ENCODE measurements around the gene HERC3.

The HERC3 gene

DNA sequence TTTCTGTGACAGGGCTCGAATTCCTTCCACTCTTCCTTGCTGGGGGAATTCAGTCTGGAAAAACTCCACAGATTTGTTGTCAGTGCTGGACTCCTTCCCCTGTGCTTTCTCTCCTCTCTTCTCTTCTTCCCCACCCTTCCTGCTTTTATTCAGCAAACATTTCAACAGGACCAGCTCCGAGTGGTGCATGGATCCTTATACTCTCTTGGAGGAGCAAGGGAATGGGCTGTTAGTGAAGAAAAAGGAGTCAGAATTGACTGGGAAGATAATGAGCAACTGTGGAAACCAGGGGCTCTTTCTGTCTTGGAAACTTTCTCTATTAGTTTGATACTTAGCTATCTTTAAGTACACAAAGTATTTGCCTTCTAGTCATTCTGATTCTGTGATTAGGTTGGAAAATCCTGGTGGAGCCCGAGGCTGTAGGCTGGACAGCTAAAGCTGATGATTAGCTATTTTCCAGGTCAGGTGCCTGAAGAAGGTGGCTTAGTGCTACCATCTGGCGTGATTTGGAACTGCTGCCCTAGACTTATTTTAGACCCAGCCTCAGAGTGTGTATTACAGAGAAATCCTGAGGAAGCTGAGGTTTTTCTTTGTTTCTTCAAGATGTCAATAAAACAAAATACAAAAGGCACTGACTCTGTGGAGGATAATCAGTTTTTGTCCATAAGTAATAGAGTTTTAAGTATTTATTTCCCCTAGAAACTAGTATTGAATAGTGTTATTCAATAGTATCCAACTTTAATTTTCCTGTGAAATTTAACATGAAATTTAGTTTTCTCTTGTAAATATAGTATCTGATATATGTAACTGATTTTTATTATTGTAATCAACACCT lies 67.0 kb downstream of the HERC3 start:
- TF ChIP-seq GABPA (IDR thresholded peaks at IDR 0.05; ENCODE audit: low read depth) (no peak), POLR2AphosphoS5 (IDR thresholded peaks at IDR 0.05; ENCODE audit: low read depth) (no peak)
- TF ChIP-seq, protein P1, sequence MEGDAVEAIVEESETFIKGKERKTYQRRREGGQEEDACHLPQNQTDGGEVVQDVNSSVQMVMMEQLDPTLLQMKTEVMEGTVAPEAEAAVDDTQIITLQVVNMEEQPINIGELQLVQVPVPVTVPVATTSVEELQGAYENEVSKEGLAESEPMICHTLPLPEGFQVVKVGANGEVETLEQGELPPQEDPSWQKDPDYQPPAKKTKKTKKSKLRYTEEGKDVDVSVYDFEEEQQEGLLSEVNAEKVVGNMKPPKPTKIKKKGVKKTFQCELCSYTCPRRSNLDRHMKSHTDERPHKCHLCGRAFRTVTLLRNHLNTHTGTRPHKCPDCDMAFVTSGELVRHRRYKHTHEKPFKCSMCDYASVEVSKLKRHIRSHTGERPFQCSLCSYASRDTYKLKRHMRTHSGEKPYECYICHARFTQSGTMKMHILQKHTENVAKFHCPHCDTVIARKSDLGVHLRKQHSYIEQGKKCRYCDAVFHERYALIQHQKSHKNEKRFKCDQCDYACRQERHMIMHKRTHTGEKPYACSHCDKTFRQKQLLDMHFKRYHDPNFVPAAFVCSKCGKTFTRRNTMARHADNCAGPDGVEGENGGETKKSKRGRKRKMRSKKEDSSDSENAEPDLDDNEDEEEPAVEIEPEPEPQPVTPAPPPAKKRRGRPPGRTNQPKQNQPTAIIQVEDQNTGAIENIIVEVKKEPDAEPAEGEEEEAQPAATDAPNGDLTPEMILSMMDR (IDR thresholded peaks at IDR 0.05; ENCODE audit: insufficient read depth, low read length): peak; percentile 37
- DNase-seq (ENCODE audit: low read depth in 1 of 2, low spot score in 1 of 2): peak in 1 of 2 experiments; percentile 12
- Histone ChIP-seq H3K27ac (replicated peaks) (no peak overlapping the region), H3K27me3 (ENCODE audit: insufficient read depth, poor library complexity, severe bottlenecking) (no peaks in the 10 kb centered on the region), H3K4me3 (replicated peaks; ENCODE audit: insufficient read depth, low read length) (no peak overlapping the region)

DNA sequence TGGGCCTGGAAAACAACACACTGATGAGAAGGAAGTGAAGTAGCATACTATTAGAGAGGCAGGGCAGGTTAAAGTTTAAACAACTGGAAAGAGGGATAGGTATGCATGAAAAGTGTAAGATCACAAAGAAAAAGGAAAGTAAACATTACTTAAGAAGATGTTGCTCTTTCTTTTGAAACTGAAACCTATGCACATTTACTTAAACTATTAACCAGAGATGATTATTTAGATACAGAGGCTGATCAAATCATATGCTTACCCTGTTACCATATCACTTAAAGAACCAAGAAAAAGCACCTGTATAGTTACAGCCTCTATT lies 67.6 kb downstream of the HERC3 start:
- TF ChIP-seq GABPA (IDR thresholded peaks at IDR 0.05; ENCODE audit: low read depth) (no peak), POLR2AphosphoS5 (IDR thresholded peaks at IDR 0.05; ENCODE audit: low read depth) (no peak), SPI1 (IDR thresholded peaks at IDR 0.05; ENCODE audit: borderline replicate concordance, low read depth) (no peak)
- TF ChIP-seq, protein P1 (IDR thresholded peaks at IDR 0.05; ENCODE audit: insufficient read depth, low read length): no peak
- TF ChIP-seq, protein P2, sequence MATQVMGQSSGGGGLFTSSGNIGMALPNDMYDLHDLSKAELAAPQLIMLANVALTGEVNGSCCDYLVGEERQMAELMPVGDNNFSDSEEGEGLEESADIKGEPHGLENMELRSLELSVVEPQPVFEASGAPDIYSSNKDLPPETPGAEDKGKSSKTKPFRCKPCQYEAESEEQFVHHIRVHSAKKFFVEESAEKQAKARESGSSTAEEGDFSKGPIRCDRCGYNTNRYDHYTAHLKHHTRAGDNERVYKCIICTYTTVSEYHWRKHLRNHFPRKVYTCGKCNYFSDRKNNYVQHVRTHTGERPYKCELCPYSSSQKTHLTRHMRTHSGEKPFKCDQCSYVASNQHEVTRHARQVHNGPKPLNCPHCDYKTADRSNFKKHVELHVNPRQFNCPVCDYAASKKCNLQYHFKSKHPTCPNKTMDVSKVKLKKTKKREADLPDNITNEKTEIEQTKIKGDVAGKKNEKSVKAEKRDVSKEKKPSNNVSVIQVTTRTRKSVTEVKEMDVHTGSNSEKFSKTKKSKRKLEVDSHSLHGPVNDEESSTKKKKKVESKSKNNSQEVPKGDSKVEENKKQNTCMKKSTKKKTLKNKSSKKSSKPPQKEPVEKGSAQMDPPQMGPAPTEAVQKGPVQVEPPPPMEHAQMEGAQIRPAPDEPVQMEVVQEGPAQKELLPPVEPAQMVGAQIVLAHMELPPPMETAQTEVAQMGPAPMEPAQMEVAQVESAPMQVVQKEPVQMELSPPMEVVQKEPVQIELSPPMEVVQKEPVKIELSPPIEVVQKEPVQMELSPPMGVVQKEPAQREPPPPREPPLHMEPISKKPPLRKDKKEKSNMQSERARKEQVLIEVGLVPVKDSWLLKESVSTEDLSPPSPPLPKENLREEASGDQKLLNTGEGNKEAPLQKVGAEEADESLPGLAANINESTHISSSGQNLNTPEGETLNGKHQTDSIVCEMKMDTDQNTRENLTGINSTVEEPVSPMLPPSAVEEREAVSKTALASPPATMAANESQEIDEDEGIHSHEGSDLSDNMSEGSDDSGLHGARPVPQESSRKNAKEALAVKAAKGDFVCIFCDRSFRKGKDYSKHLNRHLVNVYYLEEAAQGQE (IDR thresholded peaks at IDR 0.05; ENCODE audit: insufficient replicate concordance, low read depth): no peak

DNA sequence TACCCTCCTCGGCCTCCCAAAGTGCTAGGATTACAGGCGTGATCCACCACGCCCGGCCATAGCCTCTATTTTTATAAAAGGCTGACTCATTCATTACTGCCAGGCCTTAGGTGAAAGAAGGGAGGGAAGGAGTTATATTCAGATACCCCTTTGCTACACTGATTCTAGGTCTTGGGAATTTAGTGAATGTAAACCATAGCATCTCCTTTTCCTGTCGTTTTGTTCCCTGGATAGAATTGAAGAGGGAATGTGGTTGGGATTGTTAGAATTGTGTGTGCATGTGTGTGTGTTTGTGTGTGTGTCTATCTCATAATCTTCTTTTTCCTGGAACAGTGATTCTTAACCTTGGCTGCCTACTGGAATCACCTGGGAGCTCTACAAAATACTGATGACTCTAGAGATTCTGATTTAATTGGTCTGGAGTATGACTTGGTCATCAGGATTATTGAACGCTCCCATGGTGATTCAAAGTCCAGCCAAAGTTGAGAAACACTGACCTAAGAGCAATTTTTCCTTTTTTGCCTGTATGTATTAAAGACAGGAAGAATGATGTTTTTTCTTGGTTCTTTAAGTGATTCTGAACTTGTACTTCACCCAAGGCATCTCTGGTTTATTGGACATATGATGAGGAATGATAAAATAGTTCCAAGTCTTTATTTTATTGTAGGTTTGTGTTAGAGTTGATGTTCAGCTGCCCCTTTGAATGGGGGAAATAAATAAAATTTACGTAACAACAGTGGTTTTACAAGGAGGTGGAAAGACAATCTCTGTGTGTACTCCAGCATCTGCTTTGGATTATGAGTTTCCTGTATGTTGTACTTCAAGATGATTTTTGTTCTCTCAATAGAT lies 68.4 kb downstream of the HERC3 start:
- H3K27ac ChIP-seq (replicated peaks): no peak overlapping the region
- DNase-seq (ENCODE audit: low read depth in 1 of 2, low spot score in 1 of 2): no peak
- H3K27me3 ChIP-seq (ENCODE audit: insufficient read depth, poor library complexity, severe bottlenecking): no peaks in the 10 kb centered on the region
- TF ChIP-seq, protein P2 (IDR thresholded peaks at IDR 0.05; ENCODE audit: insufficient replicate concordance, low read depth): no peak
- TF ChIP-seq, protein P1 (IDR thresholded peaks at IDR 0.05; ENCODE audit: insufficient read depth, low read length): no peak
- no peak for TF ChIP-seq GABPA (IDR thresholded peaks at IDR 0.05; ENCODE audit: low read depth)
- no peak for TF ChIP-seq POLR2AphosphoS5 (IDR thresholded peaks at IDR 0.05; ENCODE audit: low read depth)
- H3K4me3 ChIP-seq (replicated peaks; ENCODE audit: insufficient read depth, low read length): no peak overlapping the region

More for the DNA sequence above, 67.6 kb downstream of the HERC3 start:
- no peak overlapping the region for H3K27ac ChIP-seq (replicated peaks)
- H3K27me3 ChIP-seq (ENCODE audit: insufficient read depth, poor library complexity, severe bottlenecking): no peaks in the 10 kb centered on the region
- DNase-seq (ENCODE audit: low read depth in 1 of 2, low spot score in 1 of 2): no peak
- no peak overlapping the region for H3K4me3 ChIP-seq (replicated peaks; ENCODE audit: insufficient read depth, low read length)

Measured in HL-60 (cell line).